IMR-90 (cell line): Measurements from ENCODE around the gene PCIF1. TPM values are rescaled to one million over a fixed set of nuclear protein-coding genes. Genes with fewer than 3 reads are reported as not detected.

Source experiments
- ATAC-seq: fragments of 200-7000 bp; cut with Tn5 transposase; 2 replicates; pipeline ENCODE4 v1.9.1; 2020; ENCODE audit warnings: low read depth, mild to moderate bottlenecking, moderate library complexity
- BruUV-seq: library from RNA; stranded (reverse); fragments of 400-500 nt; replicated peaks from 2 replicates; lab custom pipeline; 2021; lab: Mats Ljungman, UMichigan
- CTCF ChIA-PET: fragments of 300-600 bp; formaldehyde crosslinking; extraction: SDS; loops from one replicate; lab custom pipeline; 2021; ENCODE audit warnings: antibody characterized with exemption; lab: Yijun Ruan, JAX
- POLR2A ChIA-PET: fragments of 300-600 bp; sonication (Branson Sonifier 250); formaldehyde crosslinking; loops from one replicate; lab custom pipeline; 2022; ENCODE audit warnings: antibody characterized with exemption; ENCODE audit not compliant: unreplicated experiment; lab: Charles Lee
- DNase-seq: peaks from one replicate; pipeline ENCODE4 v3.0.0; 2013
- H2AFZ ChIP-seq: replicated peaks from 2 replicates; pipeline ENCODE3; 2013; ENCODE audit warnings: low read length, mild to moderate bottlenecking; ENCODE audit not compliant: poor library complexity
- H2AK5ac ChIP-seq: 2 replicates; pipeline ENCODE4 v1.6.1; 2013; ENCODE audit warnings: low read depth, low read length, inconsistent platforms
- H2AK9ac ChIP-seq: replicated peaks from 2 replicates; pipeline ENCODE3; 2013; ENCODE audit warnings: mild to moderate bottlenecking, low read depth, low read length, moderate library complexity; ENCODE audit not compliant: poor library complexity
- H2BK120ac ChIP-seq: 2 replicates; pipeline ENCODE4 v1.6.1; 2013; ENCODE audit warnings: low read depth, low read length, inconsistent platforms
- H2BK15ac ChIP-seq: 3 replicates; pipeline ENCODE4 v1.6.1; 2013; ENCODE audit warnings: low read depth, low read length, inconsistent platforms
- H2BK20ac ChIP-seq: 2 replicates; pipeline ENCODE4 v1.6.1; 2013; ENCODE audit warnings: low read depth, mild to moderate bottlenecking, inconsistent platforms, low read length, moderate library complexity
- H2BK5ac ChIP-seq: 2 replicates; pipeline ENCODE4 v1.6.1; 2013; ENCODE audit warnings: mild to moderate bottlenecking, low read depth, low read length, inconsistent platforms; ENCODE audit not compliant: poor library complexity, severe bottlenecking
- H3K14ac ChIP-seq: replicated peaks from 2 replicates; pipeline ENCODE4 v1.6.1; 2013; ENCODE audit warnings: low read depth, low read length, inconsistent platforms
- H3K18ac ChIP-seq: 2 replicates; pipeline ENCODE4 v1.6.1; 2013; ENCODE audit warnings: low read depth, low read length, control low read depth
- H3K23ac ChIP-seq: 2 replicates; pipeline ENCODE4 v1.6.1; 2013; ENCODE audit warnings: low read depth, low read length, inconsistent platforms
- H3K27ac ChIP-seq: 2 replicates; pipeline ENCODE4 v1.5.1; 2013; ENCODE audit warnings: mild to moderate bottlenecking, control low read depth, low read length; ENCODE audit not compliant: insufficient read depth
- H3K27me3 ChIP-seq: 2 replicates; pipeline ENCODE4 v1.6.1; 2013; ENCODE audit warnings: low read length; ENCODE audit not compliant: control insufficient read depth, insufficient read depth
- H3K36me3 ChIP-seq: 2 replicates; pipeline ENCODE4 v1.6.1; 2013; ENCODE audit warnings: low read length, mixed read lengths; ENCODE audit not compliant: control insufficient read depth, insufficient read depth
- H3K4ac ChIP-seq: 2 replicates; pipeline ENCODE4 v1.6.1; 2013; ENCODE audit warnings: low read depth, low read length, inconsistent platforms
- H3K4me1 ChIP-seq: 2 replicates; pipeline ENCODE4 v1.6.1; 2013; ENCODE audit warnings: low read length, mixed read lengths; ENCODE audit not compliant: control insufficient read depth, insufficient read depth
- H3K4me2 ChIP-seq: 2 replicates; pipeline ENCODE4 v1.6.1; 2013; ENCODE audit warnings: low read depth, mild to moderate bottlenecking, control low read depth, low read length, moderate library complexity
- H3K4me3 ChIP-seq: 2 replicates; pipeline ENCODE4 v1.5.1; 2013; ENCODE audit warnings: low read depth, mild to moderate bottlenecking, control low read depth, low read length, moderate library complexity; ENCODE audit not compliant: insufficient read depth
- H3K56ac ChIP-seq: 2 replicates; pipeline ENCODE4 v1.6.1; 2013; ENCODE audit warnings: low read length, inconsistent platforms; ENCODE audit not compliant: insufficient read depth; ENCODE audit errors: extremely low read depth
- H3K79me1 ChIP-seq, 2 experiments: 2 replicates each; pipeline ENCODE4 v1.6.1; 2013; ENCODE audit warnings: low read length in 2 of 2, inconsistent platforms in 1 of 2, low read depth in 1 of 2
- H3K9ac ChIP-seq: 2 replicates; pipeline ENCODE4 v1.6.1; 2013; ENCODE audit warnings: low read depth, low read length, control low read depth
- H3K9me1 ChIP-seq: 2 replicates; pipeline ENCODE4 v1.6.1; 2013; ENCODE audit warnings: low read length, inconsistent platforms; ENCODE audit not compliant: insufficient read depth
- H3K9me3 ChIP-seq: 2 replicates; pipeline ENCODE4 v1.6.1; 2013; ENCODE audit warnings: low read length; ENCODE audit not compliant: control insufficient read depth, insufficient read depth
- H4K20me1 ChIP-seq: 2 replicates; pipeline ENCODE4 v1.6.1; 2013; ENCODE audit warnings: low read length, inconsistent platforms; ENCODE audit not compliant: insufficient read depth
- H4K5ac ChIP-seq: 2 replicates; pipeline ENCODE4 v1.6.1; 2013; ENCODE audit warnings: mild to moderate bottlenecking, low read depth, low read length, control low read depth
- H4K8ac ChIP-seq, 2 experiments: 2 replicates each; pipeline ENCODE4 v1.6.1; 2013; ENCODE audit warnings: low read depth in 2 of 2, low read length in 2 of 2, control low read depth in 1 of 2, inconsistent platforms in 1 of 2
- H4K91ac ChIP-seq: 2 replicates; pipeline ENCODE4 v1.6.1; 2013; ENCODE audit warnings: low read depth, low read length, inconsistent platforms; ENCODE audit not compliant: insufficient read depth
- POLR2A ChIP-seq: IDR thresholded peaks from 2 replicates; pipeline ENCODE4 v1.6.1; 2012; ENCODE audit warnings: mild to moderate bottlenecking, low read depth, low read length
- SMC3 ChIP-seq: fragments of 150-350 bp; IDR thresholded peaks from 2 replicates; pipeline ENCODE4 v1.6.1; 2016; ENCODE audit warnings: low read depth, mild to moderate bottlenecking, antibody characterized with exemption, low read length, moderate library complexity
- WGBS, 2 experiments: methylation state at CpG; one replicate each; pipeline versions ENCODE4 v1.1.5 to v1.1.7; 2013; ENCODE audit warnings: missing lambda C conversion rate in 2 of 2; ENCODE audit not compliant: insufficient read length in 1 of 2; ENCODE audit errors: extremely low coverage in 2 of 2; 5-methylcytosine and 5-hydroxymethylcytosine counted together
- dilution Hi-C: fragments of 300-500 bp; cut with HindIII; formaldehyde crosslinking; loops from one replicate; pipeline ENCODE4 v1.14.3; 2018; ENCODE audit warnings: low sequenced_read_pairs; ENCODE audit not compliant: unreplicated experiment
- in situ Hi-C: fragments of 300-500 bp; cut with MboI; formaldehyde crosslinking; loops from 3 replicates; pipeline ENCODE4 v1.14.3; 2019; ENCODE audit warnings: low sequenced_read_pairs, inconsistent platforms, mixed read lengths
- intact Hi-C: fragments of 100-400 bp; cut with micrococcal nuclease; formaldehyde crosslinking; loops from 2 replicates; pipeline ENCODE4 v1.10.0; 2022
- polyA plus RNA-seq, 3 experiments: library from polyadenylated mRNA; depleted of rRNA; stranded (reverse); fragments of >200 nt; gene quantifications; 2 replicates each; pipeline ENCODE4 v1.2.3, GENCODE V29; 2012; ENCODE audit warnings: low replicate concordance in 1 of 3
- total RNA-seq: library from RNA; depleted of rRNA; stranded (reverse); fragments of >200 nt; gene quantifications from 2 replicates; pipeline ENCODE4 v1.2.3, GENCODE V29; 2012

The PCIF1 gene
- total and polyA plus RNA-seq, 2 of the 4 experiments (the other 2 are of a cell fraction) = 5.4 to 18.3 TPM

GRCh38 chr20:45948742-45949541 is 14.5 kb downstream of the PCIF1 start:
- no peak overlapping the region for H3K23ac ChIP-seq
- peaks cover 93% of the 10 kb centered on the region for H3K36me3 ChIP-seq
- intact Hi-C loops = no loop called here
- peaks cover 0 to 2% of the 10 kb centered on the region in 2 experiments; a peak in 1 of 4 replicates for H3K79me1 ChIP-seq
- H4K20me1 ChIP-seq = peaks cover 7% of the 10 kb centered on the region; the same call in 1 of the 2 replicates
- H2BK20ac ChIP-seq = no peak overlapping the region
- H3K56ac ChIP-seq = no peak overlapping the region
- H2AK9ac ChIP-seq = peak overlapping the region; percentile 3
- DNase-seq = no peak
- no CpG with 5 or more reads among the region's 10 CpGs for WGBS, 2 experiments
- H3K4me1 ChIP-seq = no peaks in the 10 kb centered on the region
- peaks cover 10% of the 10 kb centered on the region; the same call in 1 of the 2 replicates for H3K9me1 ChIP-seq
- CTCF ChIA-PET = interaction anchor here (0.5 kb wide), 1 partner anchor 42 kb away, joined by 3 read pairs; no protein-coding TSS in a partner anchor
- no peak overlapping the region for H3K9ac ChIP-seq
- dilution Hi-C loops = no loop called here
- no peaks in the 10 kb centered on the region for H3K27me3 ChIP-seq
- H3K4me2 ChIP-seq = no peak overlapping the region
- H3K14ac ChIP-seq = no peak overlapping the region
- H3K9me3 ChIP-seq = no peaks in the 10 kb centered on the region
- TF ChIP-seq POLR2A (0 out of 2 replicates have a peak, but pooled peaks have one; percentile 18), SMC3 (no peak)
- POLR2A ChIA-PET = no interaction called here
- no peak overlapping the region for H3K4ac ChIP-seq
- in situ Hi-C loops = no loop called here
- H2BK15ac ChIP-seq = no peak overlapping the region
- BruUV-seq = no TSS peak
- no peak overlapping the region for H2BK120ac ChIP-seq
- H2AFZ ChIP-seq = no peak overlapping the region
- no peak overlapping the region for H4K91ac ChIP-seq
- H3K27ac ChIP-seq = no peak overlapping the region
- H4K8ac ChIP-seq = no peak overlapping the region
- no peak overlapping the region for H2AK5ac ChIP-seq
- no peak; the same call in 1 of the 2 replicates for ATAC-seq
- no peak overlapping the region for H4K5ac ChIP-seq
- no peak overlapping the region for H2BK5ac ChIP-seq
- no peak overlapping the region for H3K4me3 ChIP-seq
- no peak overlapping the region for H3K18ac ChIP-seq
